ENCODE data around the gene KDM2B.
"Not testable (repeated sequence)": the region's sequence is repeated elsewhere in the genome, so short reads cannot be mapped to it uniquely, and the experiment has no call there.

Gene KDM2B

GRCh38 chr12:121584885-121585284 is 4.1 kb upstream of the KDM2B start:
- DNase-seq = not testable (repeated sequence)

- DNase-seq = not testable (repeated sequence)
These were observed 2.5 kb upstream of the KDM2B start for GRCh38 chr12:121583334-121583661.

- no peak for DNase-seq
These were observed 1.9 kb upstream of the KDM2B start for GRCh38 chr12:121582583-121583333.

GRCh38 chr12:121581686-121582429 is 1.0 kb upstream of the KDM2B start:
- peak; percentile 49 for DNase-seq

- DNase-seq = peak; percentile 69
These were observed 598 bp downstream of the KDM2B start for GRCh38 chr12:121579981-121580868.

GRCh38 chr12:121579190-121579791 is 1.5 kb downstream of the KDM2B start:
- no peak for DNase-seq

GRCh38 chr12:121578230-121579189 is 2.3 kb downstream of the KDM2B start:
- DNase-seq = no peak

GRCh38 chr12:121577443-121578180 is 3.2 kb downstream of the KDM2B start:
- no peak for DNase-seq

- peak; percentile 99 for DNase-seq
These were observed 3.9 kb downstream of the KDM2B start for GRCh38 chr12:121576851-121577391.

- peak; percentile 52 for DNase-seq
These were observed 4.7 kb downstream of the KDM2B start for GRCh38 chr12:121575952-121576625.

- DNase-seq = no peak
These were observed 5.8 kb downstream of the KDM2B start for GRCh38 chr12:121575051-121575450.

GRCh38 chr12:121574025-121574424 is 6.8 kb downstream of the KDM2B start:
- no peak for DNase-seq

- DNase-seq = no peak
These were observed 8.9 kb downstream of the KDM2B start for GRCh38 chr12:121571920-121572319.

- no peak for DNase-seq
These were observed 10.1 kb downstream of the KDM2B start for GRCh38 chr12:121570467-121571283.

GRCh38 chr12:121568971-121569751 is 11.7 kb downstream of the KDM2B start:
- no peak for DNase-seq

- DNase-seq = no peak
These were observed 12.3 kb downstream of the KDM2B start for GRCh38 chr12:121568518-121568917.

GRCh38 chr12:121565076-121565475 is 15.7 kb downstream of the KDM2B start:
- DNase-seq = no peak

- DNase-seq = no peak
These were observed 18.3 kb downstream of the KDM2B start for GRCh38 chr12:121562488-121562887.

Data from fibroblast of skin of back (primary cell).